GM21381 (cell line): ENCODE measurements around the gene MERTK.
"Not testable (repeated sequence)": the region's sequence is repeated elsewhere in the genome, so short reads cannot be mapped to it uniquely, and the experiment has no call there.

ENCODE experiments used
- ATAC-seq: cut with Tn5 transposase; IDR thresholded peaks from one replicate; pipeline ENCODE4 v1.9.1; 2021; ENCODE audit warnings: mild to moderate bottlenecking, moderate library complexity; ENCODE audit not compliant: unreplicated experiment

Gene MERTK

DNA sequence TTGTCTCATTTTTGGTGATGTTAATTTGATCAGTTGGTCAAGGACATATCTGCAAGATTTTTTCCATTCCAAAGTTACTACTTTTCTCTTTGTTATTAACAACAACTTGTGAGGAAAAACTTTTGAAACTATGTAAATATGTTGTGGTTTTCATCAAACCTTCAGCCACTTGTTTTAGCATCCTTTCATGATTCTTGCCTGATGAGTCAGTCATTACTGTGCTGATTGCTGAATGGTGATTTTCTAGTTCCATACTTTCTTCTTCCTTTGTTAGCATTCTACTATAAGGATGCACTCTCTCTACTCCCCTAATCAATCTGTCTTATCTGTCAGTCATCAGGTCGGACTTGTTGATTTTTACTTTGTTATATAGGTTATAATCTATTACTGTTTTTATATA, 167.6 kb downstream of the MERTK start:
- no peak for ATAC-seq

DNA sequence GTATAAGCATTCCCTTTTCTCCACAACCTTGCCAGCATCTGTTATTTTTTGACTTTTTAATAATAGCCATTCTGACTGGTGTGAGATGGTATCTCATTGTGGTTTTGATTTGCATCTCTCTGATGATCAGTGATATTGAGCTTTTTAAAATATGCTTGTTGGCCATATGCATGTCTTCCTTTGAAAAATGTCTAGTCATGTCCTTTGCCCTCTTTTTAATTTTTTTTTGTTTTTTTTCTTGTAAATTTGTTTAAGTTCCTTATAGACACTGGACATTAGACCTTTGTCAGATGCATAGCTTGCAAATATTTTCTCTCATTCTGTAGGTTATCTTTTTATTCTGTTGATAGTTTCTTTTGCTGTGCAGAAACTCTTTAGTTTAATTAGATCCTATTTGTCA, 171.4 kb downstream of the MERTK start:
- not testable (repeated sequence) for ATAC-seq

DNA sequence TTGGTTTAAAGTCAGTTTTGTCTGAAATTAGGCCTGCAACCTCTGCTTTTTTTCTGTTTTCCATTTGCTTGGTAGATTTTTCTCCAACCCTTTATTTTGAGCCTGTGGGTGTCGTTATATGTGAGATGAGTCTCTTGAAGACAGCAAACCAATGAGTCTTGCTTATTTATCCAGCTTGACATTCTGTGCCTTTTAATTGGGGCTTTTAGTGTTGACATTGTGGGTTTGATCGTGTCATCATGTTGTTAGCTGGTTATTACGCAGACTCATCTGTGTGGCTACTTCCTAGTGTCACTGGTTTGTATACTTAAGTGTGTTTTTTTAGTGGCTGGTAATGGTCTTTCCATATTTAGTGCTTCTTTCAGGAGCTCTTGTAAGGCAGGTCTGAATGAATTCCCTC, 175.5 kb downstream of the MERTK start:
- no peak for ATAC-seq

DNA sequence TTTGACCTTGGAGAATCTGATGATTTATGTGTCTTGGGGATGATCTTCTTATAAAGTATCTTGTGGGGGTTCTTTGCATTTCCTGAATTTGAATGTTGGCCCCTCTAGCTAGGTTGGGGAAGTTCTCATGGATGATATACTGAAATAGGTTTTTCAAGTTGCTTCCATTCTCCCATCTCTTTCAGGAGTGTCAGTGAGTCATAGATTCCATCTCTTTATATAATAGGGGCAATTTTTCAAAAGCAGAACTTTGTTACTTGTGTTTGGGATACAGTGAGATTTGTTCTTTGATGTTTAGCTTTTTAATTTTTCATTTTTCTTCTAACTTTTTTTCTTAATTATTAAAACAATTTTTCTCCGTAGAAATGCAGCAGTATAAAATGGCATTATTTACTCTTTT, 176.1 kb downstream of the MERTK start:
- no peak for ATAC-seq

DNA sequence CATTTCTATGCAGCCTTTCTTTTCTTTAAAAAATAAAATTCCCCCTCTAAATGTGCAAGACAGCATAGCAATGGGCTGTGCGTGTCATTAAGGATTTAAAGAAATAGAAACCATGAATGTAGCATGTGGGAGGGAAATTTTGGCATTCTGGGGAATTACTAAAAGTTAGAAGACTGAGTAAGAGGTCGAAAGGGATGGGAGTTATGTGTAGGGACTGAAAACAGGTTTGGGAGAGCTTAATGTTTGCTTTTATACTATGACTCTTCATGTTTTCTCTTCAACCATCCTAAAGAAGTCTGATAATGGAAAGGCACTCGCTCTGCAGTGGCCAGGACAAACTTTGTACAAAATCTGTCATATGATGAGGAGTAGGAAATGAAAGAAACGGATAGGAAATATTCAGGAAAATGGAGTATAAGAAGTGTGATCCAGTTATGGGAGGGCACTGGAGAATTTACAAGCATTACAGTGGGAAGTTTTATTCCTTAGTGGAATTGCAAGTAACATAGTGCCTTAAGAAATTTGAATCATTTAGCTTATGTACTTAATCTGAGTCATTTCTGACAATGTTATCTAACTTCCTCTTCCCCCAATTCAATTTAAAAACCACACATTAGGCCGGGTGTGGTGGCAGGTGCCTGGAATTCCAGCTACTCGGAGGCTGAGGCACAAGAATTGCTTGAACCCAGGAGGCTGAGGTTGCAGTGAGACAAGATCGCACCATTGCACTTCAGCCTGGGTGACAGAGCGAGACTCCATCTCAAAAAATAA, 177.3 kb downstream of the MERTK start:
- no peak for ATAC-seq

DNA sequence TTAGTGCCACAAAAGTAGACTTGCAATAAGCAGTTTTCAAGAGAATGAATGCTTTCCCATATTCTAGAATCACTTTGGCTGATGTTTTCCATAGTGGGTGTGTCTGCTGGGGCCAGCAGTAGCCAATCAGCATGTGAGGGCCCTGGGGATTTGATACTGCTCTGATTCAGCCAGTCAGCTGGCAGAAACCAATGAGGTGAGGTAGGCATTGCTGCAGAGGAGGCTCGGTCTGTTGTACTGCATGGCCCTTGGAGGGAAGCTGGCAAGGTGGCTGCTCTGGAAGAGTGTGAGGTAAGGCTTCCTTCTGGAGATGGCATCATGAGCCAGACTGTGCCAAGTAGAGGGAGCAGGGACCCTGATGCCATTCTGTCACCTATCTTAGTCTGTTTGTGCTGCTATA, 179.4 kb downstream of the MERTK start:
- ATAC-seq, result no peak
